OCI-LY1 (cell line): ENCODE measurements around the gene TYW1B.

Experiments used
- EZH2 ChIP-seq: fragments of 200-600 bp; sonication (generic), shearing (Covaris generic); IDR thresholded peaks from 2 replicates; pipeline ENCODE4 v1.8.0; 2017; ENCODE audit warnings: borderline replicate concordance, mixed run types, mild to moderate bottlenecking, antibody characterized with exemption, low read length, moderate library complexity, mixed read lengths
- TF ChIP-seq, protein P1 (sequence below): fragments of 200-600 bp; sonication (generic), shearing (Covaris generic); IDR thresholded peaks from 2 replicates; pipeline ENCODE4 v1.5.1; 2017; ENCODE audit warnings: mild to moderate bottlenecking, antibody characterized with exemption, low read length, moderate library complexity, mixed read lengths

- no peak for TF ChIP-seq EZH2
- TF ChIP-seq, protein P1, sequence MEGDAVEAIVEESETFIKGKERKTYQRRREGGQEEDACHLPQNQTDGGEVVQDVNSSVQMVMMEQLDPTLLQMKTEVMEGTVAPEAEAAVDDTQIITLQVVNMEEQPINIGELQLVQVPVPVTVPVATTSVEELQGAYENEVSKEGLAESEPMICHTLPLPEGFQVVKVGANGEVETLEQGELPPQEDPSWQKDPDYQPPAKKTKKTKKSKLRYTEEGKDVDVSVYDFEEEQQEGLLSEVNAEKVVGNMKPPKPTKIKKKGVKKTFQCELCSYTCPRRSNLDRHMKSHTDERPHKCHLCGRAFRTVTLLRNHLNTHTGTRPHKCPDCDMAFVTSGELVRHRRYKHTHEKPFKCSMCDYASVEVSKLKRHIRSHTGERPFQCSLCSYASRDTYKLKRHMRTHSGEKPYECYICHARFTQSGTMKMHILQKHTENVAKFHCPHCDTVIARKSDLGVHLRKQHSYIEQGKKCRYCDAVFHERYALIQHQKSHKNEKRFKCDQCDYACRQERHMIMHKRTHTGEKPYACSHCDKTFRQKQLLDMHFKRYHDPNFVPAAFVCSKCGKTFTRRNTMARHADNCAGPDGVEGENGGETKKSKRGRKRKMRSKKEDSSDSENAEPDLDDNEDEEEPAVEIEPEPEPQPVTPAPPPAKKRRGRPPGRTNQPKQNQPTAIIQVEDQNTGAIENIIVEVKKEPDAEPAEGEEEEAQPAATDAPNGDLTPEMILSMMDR, result no peak
Observed at GRCh38 chr7:72781631-72782030, 46.4 kb downstream of the TYW1B start.
